UCSD-AML1 (cell line): ENCODE measurements around the gene RGS12.

Experiments used
- DNase-seq: peaks from one replicate; lab custom pipeline; 2025; ENCODE audit not compliant: unreplicated experiment; lab: John Stamatoyannopoulos, UW

RGS12 gene, protein sequence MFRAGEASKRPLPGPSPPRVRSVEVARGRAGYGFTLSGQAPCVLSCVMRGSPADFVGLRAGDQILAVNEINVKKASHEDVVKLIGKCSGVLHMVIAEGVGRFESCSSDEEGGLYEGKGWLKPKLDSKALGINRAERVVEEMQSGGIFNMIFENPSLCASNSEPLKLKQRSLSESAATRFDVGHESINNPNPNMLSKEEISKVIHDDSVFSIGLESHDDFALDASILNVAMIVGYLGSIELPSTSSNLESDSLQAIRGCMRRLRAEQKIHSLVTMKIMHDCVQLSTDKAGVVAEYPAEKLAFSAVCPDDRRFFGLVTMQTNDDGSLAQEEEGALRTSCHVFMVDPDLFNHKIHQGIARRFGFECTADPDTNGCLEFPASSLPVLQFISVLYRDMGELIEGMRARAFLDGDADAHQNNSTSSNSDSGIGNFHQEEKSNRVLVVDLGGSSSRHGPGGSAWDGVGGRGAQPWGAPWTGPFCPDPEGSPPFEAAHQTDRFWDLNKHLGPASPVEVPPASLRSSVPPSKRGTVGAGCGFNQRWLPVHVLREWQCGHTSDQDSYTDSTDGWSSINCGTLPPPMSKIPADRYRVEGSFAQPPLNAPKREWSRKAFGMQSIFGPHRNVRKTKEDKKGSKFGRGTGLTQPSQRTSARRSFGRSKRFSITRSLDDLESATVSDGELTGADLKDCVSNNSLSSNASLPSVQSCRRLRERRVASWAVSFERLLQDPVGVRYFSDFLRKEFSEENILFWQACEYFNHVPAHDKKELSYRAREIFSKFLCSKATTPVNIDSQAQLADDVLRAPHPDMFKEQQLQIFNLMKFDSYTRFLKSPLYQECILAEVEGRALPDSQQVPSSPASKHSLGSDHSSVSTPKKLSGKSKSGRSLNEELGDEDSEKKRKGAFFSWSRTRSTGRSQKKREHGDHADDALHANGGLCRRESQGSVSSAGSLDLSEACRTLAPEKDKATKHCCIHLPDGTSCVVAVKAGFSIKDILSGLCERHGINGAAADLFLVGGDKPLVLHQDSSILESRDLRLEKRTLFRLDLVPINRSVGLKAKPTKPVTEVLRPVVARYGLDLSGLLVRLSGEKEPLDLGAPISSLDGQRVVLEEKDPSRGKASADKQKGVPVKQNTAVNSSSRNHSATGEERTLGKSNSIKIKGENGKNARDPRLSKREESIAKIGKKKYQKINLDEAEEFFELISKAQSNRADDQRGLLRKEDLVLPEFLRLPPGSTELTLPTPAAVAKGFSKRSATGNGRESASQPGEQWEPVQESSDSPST (N-terminal part only)

GRCh38 chr4:3292571-3293400 is at the start of gene RGS12:
Gene RGS12 (plus strand): TSS chr4:3293021. CDS start chr4:3316171, 23,150 bp downstream.
- peak; percentile 88 for DNase-seq

DNA sequence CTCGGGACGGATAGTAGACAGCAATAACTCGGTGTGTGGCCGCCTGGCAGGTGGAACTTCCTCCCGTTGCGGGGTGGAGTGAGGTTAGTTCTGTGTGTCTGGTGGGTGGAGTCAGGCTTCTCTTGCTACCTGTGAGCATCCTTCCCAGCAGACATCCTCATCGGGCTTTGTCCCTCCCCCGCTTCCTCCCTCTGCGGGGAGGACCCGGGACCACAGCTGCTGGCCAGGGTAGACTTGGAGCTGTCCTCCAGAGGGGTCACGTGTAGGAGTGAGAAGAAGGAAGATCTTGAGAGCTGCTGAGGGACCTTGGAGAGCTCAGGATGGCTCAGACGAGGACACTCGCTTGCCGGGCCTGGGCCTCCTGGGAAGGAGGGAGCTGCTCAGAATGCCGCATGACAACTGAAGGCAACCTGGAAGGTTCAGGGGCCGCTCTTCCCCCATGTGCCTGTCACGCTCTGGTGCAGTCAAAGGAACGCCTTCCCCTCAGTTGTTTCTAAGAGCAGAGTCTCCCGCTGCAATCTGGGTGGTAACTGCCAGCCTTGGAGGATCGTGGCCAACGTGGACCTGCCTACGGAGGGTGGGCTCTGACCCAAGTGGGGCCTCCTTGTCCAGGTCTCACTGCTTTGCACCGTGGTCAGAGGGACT is 49.6 kb upstream of the RGS12 start:
- no peak for DNase-seq

GRCh38 chr4:3244002-3244401 is 48.8 kb upstream of the RGS12 start:
- DNase-seq: peak; percentile 22

- DNase-seq: no peak
Measured at GRCh38 chr4:3244747-3245146, 48.1 kb upstream of the RGS12 start.

- no peak for DNase-seq
Measured at GRCh38 chr4:3245676-3246075, 47.1 kb upstream of the RGS12 start.

DNA sequence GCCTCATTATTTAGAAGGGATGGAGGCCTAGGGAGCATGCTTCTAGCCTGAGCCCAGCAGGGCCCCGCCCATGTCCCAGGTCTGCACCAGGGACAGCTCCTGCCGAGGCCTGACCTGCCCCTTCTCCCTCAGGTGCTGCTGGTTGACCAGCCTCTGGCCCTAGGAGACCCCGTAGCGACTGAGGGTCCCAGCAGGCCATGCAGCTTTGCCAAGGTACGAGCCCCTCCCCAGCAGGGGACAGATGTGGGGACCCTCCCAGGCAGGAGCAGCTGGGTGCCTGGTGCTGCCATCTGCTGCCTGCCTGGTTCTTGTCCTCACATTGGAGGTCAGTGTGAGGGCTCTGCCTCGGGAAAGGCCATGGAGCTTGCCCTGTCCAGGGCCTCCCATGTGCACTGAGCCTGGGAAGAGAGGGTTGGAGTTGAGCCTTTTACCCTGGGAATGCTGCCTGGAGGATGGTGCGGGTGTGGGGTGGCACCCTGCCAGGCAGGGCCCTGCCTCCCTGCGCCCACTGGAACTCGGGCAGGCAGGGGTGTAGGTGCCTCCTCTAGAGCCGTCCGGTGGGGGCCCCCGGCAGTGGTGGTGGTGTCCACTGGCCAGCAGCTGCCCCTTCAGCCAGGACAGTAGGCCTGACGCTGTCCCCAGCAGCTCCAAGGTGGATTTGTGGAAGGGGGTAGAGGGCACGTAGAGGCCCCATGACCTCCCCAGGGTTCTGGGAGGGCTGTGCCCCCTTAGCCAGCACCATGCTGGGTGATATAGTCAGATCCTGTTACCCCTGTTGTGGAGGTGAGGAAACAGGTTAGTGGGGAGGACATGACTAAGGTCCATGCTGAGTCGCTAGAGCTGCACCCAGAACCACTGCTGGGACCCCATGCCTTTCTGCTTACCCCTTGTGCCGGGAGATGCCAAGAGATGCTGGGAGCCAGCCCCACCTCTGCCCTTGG is 46.1 kb upstream of the RGS12 start:
- DNase-seq: no peak

DNA sequence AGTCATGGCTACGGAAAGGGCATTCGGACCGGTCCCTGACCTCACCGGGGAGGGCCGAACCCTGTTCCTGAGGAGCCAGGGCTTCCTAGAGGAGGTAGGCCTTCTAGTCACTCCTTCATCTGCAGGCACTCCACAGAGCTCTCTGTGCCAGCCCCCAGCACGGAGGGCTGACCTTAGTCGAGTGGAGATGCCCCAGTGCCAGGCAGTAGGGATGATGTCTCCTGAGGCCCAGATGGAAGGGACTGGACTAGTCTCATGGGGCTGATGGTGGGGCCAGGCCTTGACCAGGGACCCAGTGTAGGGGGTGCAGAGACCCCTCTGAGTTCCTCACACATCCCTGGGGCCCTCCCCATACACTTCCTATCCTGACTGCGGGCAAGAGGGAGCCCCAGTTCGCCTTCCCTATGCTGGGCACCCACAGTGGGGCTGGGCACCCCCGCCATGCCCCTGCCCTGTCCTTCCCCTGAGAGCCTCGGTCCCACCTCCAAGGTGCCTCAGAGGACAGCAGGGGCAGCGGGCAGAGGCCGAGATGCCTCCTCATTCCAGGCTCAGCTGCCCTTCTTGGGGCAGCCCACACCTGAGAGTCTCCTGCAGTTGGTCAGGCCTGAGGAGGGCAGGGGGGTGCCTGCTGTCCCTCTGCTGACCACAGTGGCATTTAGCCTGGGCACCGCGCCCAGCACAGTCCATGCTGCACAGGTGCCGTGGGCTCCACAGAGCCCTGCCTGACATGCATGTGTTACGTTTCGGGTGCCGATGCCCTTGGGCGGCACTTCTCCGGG is 45.2 kb upstream of the RGS12 start:
- DNase-seq: no peak

- DNase-seq: no peak
Measured at GRCh38 chr4:3248178-3248480, 44.7 kb upstream of the RGS12 start.

- no peak for DNase-seq
Measured at GRCh38 chr4:3248811-3249661, 43.8 kb upstream of the RGS12 start, which contains the start of gene MSANTD1. Gene MSANTD1 (plus strand): TSS chr4:3249159. CDS start chr4:3249223, 64 bp downstream.

GRCh38 chr4:3249711-3250437 is 42.9 kb upstream of the RGS12 start:
- no peak for DNase-seq

DNA sequence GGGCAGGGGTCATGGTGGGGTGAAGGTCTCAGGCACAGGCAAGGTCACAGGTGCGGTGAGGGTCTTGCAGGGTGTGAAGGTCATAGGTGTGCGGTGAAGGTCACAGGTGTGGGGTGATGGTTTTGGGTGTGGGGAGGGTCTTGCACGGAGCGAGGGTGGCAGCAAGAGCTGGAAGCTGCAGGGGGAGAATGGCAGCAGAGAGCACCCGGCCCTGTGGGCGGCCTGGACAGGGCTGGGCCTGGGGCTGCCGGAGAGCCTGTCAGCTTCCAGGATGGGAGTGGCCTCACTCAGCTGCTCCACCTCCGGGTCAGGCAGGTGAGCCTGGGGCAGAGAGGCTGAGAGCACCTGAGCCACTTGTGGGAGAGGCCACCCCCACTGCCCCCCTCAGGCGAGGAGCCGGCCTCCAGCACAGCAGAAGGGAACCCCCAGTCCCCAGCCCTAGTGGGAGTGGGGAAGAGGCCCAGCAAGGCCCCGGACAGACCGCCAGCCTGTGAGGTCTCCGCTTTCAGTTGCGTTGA is 42.3 kb upstream of the RGS12 start:
- DNase-seq: no peak

- DNase-seq: no peak
Measured at GRCh38 chr4:3250956-3251690, 41.7 kb upstream of the RGS12 start.

DNA sequence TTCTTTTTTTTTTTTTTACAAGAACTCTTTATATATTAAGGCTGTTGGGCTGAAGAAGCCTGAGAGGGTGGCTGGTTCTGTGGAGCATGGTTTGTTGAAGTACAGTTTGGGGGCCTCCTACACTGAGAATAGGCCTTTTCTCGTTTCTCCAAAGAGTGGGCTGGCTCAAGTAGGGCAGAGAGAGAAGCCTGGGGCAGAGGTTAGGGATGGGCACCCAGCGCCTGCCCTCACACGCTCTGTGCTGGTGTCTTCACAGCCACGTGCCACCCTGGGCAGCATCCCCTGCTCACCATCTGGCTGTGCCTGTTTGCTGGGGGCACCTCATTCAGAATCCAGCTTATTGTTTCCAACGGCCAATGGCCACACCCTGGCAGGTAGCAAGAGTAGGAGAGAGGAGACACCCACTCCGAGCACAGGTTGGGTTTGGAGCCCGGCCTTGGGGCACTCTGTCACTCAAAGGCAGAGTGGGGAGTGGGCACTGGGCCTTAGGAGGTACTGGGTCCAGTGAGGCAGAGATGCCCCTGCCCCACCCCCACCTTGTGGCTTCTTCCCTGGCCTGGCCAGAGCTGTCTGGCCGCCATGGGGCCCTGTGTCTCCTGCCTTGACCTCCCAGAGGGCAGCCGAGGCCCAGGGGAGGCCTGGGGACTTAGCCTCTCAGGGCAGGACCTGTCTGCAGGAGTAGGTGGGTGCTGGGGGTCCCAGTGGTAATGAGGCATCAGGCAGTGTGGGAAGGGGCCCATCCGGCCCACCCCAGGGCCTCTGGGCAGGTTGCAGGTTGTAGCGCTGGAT is 40.9 kb upstream of the RGS12 start:
- DNase-seq: no peak

DNA sequence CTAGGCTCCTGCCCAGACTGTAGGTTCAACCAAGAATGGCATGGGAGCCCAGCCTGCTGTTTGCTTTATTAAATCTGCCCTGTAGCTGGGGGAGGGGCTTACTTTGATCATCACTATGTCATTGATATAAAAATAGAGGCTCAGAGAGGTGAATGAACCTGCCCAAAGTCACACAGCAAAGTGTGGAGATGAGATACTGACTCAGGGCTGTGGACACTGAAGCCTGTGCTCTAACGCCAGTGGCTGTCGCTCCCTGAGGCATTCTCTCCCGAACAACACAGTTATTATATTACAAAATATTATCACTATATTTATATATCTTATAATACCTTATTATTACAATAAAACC is 40.4 kb upstream of the RGS12 start:
- DNase-seq: no peak
